HG03280 (cell line): ENCODE data around the gene TSEN34.
"Not testable (repeated sequence)": the region's sequence is repeated elsewhere in the genome, so short reads cannot be mapped to it uniquely, and the experiment has no call there.

Experiments
- ATAC-seq: cut with Tn5 transposase; IDR thresholded peaks from one replicate; pipeline ENCODE4 v1.9.1; 2021; ENCODE audit warnings: mild to moderate bottlenecking, moderate library complexity; ENCODE audit not compliant: unreplicated experiment

Gene TSEN34

GRCh38 chr19:54207193-54207592 is 16.1 kb downstream of the TSEN34 start:
- ATAC-seq = not testable (repeated sequence)

- no peak for ATAC-seq
These were observed 16.5 kb downstream of the TSEN34 start for GRCh38 chr19:54207676-54207982.

GRCh38 chr19:54207983-54208783 is 17.1 kb downstream of the TSEN34 start:
- no peak for ATAC-seq

GRCh38 chr19:54208784-54209057 is 17.6 kb downstream of the TSEN34 start:
- ATAC-seq = no peak

GRCh38 chr19:54209058-54209810 is 18.1 kb downstream of the TSEN34 start:
- no peak for ATAC-seq

- ATAC-seq = no peak
These were observed 18.8 kb downstream of the TSEN34 start for GRCh38 chr19:54209811-54210494.

- ATAC-seq = no peak
These were observed 20.1 kb downstream of the TSEN34 start for GRCh38 chr19:54211235-54211634.

- not testable (repeated sequence) for ATAC-seq
These were observed 23.1 kb downstream of the TSEN34 start for GRCh38 chr19:54214217-54214616.

GRCh38 chr19:54214734-54215133 is 23.6 kb downstream of the TSEN34 start:
- not testable (repeated sequence) for ATAC-seq

- ATAC-seq = no peak
These were observed 25.8 kb downstream of the TSEN34 start for GRCh38 chr19:54216869-54217268.

GRCh38 chr19:54217517-54218247 is 26.6 kb downstream of the TSEN34 start:
- not testable (repeated sequence) for ATAC-seq

- ATAC-seq = no peak
These were observed 27.2 kb downstream of the TSEN34 start for GRCh38 chr19:54218259-54218658.

- ATAC-seq = no peak
These were observed 28.0 kb downstream of the TSEN34 start for GRCh38 chr19:54218960-54219661.

GRCh38 chr19:54219702-54220101 is 28.6 kb downstream of the TSEN34 start:
- ATAC-seq = not testable (repeated sequence)

GRCh38 chr19:54221947-54222346 is 30.8 kb downstream of the TSEN34 start:
- ATAC-seq = not testable (repeated sequence)

GRCh38 chr19:54222474-54223276 is 31.6 kb downstream of the TSEN34 start, which contains the start of gene LILRB3:
TSS of gene LILRB3 (minus strand) at chr19:54223007. CDS start at chr19:54222976, 31 bp downstream.
- not testable (repeated sequence) for ATAC-seq

GRCh38 chr19:54223277-54223936 is 32.3 kb downstream of the TSEN34 start:
- ATAC-seq = not testable (repeated sequence)

- ATAC-seq = not testable (repeated sequence)
These were observed 32.8 kb downstream of the TSEN34 start for GRCh38 chr19:54223937-54224281.

- not testable (repeated sequence) for ATAC-seq
These were observed 33.5 kb downstream of the TSEN34 start for GRCh38 chr19:54224619-54225018.
